Lower leg skin (tissue), 3 donors: Measurements from ENCODE around the gene LRFN3.

Experiments
- POLR2A ChIP-seq, 2 donors: fragments of 450-650 bp; IDR thresholded peaks; one replicate each; pipeline ENCODE4 v1.6.1; 2016 to 2017; ENCODE audit warnings: antibody characterized with exemption in 2 of 2, mild to moderate bottlenecking in 1 of 2, moderate library complexity in 1 of 2
- TF ChIP-seq, protein P1 (sequence below), 3 donors: fragments of 450-650 bp; IDR thresholded peaks; one replicate each; pipeline ENCODE4 v1.5.1; 2016; ENCODE audit warnings: antibody characterized with exemption in 3 of 3, mild to moderate bottlenecking in 3 of 3, moderate library complexity in 2 of 3

DNA sequence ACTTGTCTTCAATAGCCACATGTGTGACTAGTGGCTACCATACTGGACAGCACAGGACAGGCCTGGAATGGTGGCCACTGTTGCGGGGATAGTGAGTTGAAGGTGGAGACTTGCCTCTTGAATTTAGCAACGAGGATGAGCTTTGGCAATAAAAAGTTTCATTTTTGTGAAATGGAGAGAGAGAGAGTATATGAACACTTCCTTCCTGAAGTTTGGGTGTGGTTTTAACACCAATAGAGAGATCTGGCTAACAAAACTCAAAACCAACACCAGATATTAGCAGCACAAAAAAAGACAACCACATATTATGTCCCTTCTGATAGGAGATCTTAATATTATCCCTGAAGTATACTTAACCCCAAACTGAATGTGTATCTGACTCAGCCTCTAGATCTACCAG is 6.3 kb upstream of the LRFN3 start:
- no peak for TF ChIP-seq POLR2A (IDR thresholded peaks at IDR 0.05)
- TF ChIP-seq, protein P1, sequence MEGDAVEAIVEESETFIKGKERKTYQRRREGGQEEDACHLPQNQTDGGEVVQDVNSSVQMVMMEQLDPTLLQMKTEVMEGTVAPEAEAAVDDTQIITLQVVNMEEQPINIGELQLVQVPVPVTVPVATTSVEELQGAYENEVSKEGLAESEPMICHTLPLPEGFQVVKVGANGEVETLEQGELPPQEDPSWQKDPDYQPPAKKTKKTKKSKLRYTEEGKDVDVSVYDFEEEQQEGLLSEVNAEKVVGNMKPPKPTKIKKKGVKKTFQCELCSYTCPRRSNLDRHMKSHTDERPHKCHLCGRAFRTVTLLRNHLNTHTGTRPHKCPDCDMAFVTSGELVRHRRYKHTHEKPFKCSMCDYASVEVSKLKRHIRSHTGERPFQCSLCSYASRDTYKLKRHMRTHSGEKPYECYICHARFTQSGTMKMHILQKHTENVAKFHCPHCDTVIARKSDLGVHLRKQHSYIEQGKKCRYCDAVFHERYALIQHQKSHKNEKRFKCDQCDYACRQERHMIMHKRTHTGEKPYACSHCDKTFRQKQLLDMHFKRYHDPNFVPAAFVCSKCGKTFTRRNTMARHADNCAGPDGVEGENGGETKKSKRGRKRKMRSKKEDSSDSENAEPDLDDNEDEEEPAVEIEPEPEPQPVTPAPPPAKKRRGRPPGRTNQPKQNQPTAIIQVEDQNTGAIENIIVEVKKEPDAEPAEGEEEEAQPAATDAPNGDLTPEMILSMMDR (IDR thresholded peaks at IDR 0.05), result no peak
